Parathyroid adenoma (tissue), 2 donors: ENCODE data around the gene DLGAP1.

Experiments used
- H2AFZ ChIP-seq: fragments of 300-600 bp; sonication (generic); one replicate; pipeline ENCODE4 v1.7.0; 2017; ENCODE audit warnings: antibody characterized with exemption, mild to moderate bottlenecking
- H3K27ac ChIP-seq: fragments of 300-600 bp; sonication (generic); one replicate; pipeline ENCODE4 v1.7.0; 2017
- H3K27me3 ChIP-seq: fragments of 300-600 bp; sonication (generic); one replicate; pipeline ENCODE4 v1.7.0; 2017; ENCODE audit warnings: low read length; ENCODE audit not compliant: control insufficient read depth, insufficient read depth
- H3K36me3 ChIP-seq: fragments of 300-600 bp; sonication (generic); one replicate; pipeline ENCODE4 v1.7.0; 2017; ENCODE audit warnings: low read length; ENCODE audit not compliant: control insufficient read depth, insufficient read depth
- H3K4me1 ChIP-seq: fragments of 300-600 bp; sonication (generic); one replicate; pipeline ENCODE4 v1.7.0; 2017; ENCODE audit warnings: control low read depth
- H3K4me2 ChIP-seq: fragments of 300-600 bp; sonication (generic); one replicate; pipeline ENCODE4 v1.7.0; 2017; ENCODE audit warnings: low read length
- H3K4me3 ChIP-seq: fragments of 300-600 bp; sonication (generic); one replicate; pipeline ENCODE4 v1.7.0; 2017; ENCODE audit warnings: low read depth, low read length
- H3K79me2 ChIP-seq: fragments of 300-600 bp; sonication (generic); one replicate; pipeline ENCODE4 v1.7.0; 2017; ENCODE audit warnings: control low read depth
- H3K9ac ChIP-seq: fragments of 300-600 bp; sonication (generic); one replicate; pipeline ENCODE4 v1.7.0; 2017; ENCODE audit warnings: mild to moderate bottlenecking
- H3K9me3 ChIP-seq: fragments of 300-600 bp; sonication (generic); one replicate; pipeline ENCODE4 v1.7.0; 2017; ENCODE audit warnings: low read length; ENCODE audit not compliant: control insufficient read depth
- CTCF ChIP-seq: fragments of 300-600 bp; sonication (generic); IDR thresholded peaks from one replicate; pipeline ENCODE4 v1.7.0; 2017; ENCODE audit warnings: antibody characterized with exemption, mild to moderate bottlenecking
- donor health status: primary hyperparathyroidism.

Gene DLGAP1

GRCh38 chr18:4357579-4357978 lies 97.5 kb downstream of the DLGAP1 start:
- H3K27me3 ChIP-seq = no peaks in the 10 kb centered on the region
- no peak overlapping the region for H3K4me2 ChIP-seq
- no peak overlapping the region for H3K27ac ChIP-seq
- H3K4me1 ChIP-seq = no peaks in the 10 kb centered on the region
- no peaks in the 10 kb centered on the region for H3K36me3 ChIP-seq
- TF ChIP-seq CTCF = no peak
- no peak overlapping the region for H2AFZ ChIP-seq
- no peak overlapping the region for H3K9ac ChIP-seq
- H3K79me2 ChIP-seq = no peaks in the 10 kb centered on the region
- H3K4me3 ChIP-seq = no peak overlapping the region
- H3K9me3 ChIP-seq = no peaks in the 10 kb centered on the region

- H3K9ac ChIP-seq = no peak overlapping the region
- no peaks in the 10 kb centered on the region for H3K4me1 ChIP-seq
- no peaks in the 10 kb centered on the region for H3K36me3 ChIP-seq
- no peak overlapping the region for H3K27ac ChIP-seq
- TF ChIP-seq CTCF = no peak
- H3K4me2 ChIP-seq = no peak overlapping the region
- H3K4me3 ChIP-seq = no peak overlapping the region
- no peaks in the 10 kb centered on the region for H3K27me3 ChIP-seq
- no peaks in the 10 kb centered on the region for H3K79me2 ChIP-seq
- H3K9me3 ChIP-seq = no peaks in the 10 kb centered on the region
- H2AFZ ChIP-seq = no peak overlapping the region
These were observed 98.2 kb downstream of the DLGAP1 start for GRCh38 chr18:4356929-4357328.

- H3K9ac ChIP-seq = no peak overlapping the region
- no peaks in the 10 kb centered on the region for H3K4me1 ChIP-seq
- H3K4me2 ChIP-seq = no peak overlapping the region
- H3K36me3 ChIP-seq = no peaks in the 10 kb centered on the region
- no peaks in the 10 kb centered on the region for H3K9me3 ChIP-seq
- no peaks in the 10 kb centered on the region for H3K27me3 ChIP-seq
- H2AFZ ChIP-seq = no peak overlapping the region
- TF ChIP-seq CTCF = no peak
- no peak overlapping the region for H3K27ac ChIP-seq
- H3K79me2 ChIP-seq = no peaks in the 10 kb centered on the region
- no peak overlapping the region for H3K4me3 ChIP-seq
These were observed 101.2 kb downstream of the DLGAP1 start for GRCh38 chr18:4353853-4354418.

- H3K4me3 ChIP-seq = no peak overlapping the region
- no peaks in the 10 kb centered on the region for H3K9me3 ChIP-seq
- no peak overlapping the region for H2AFZ ChIP-seq
- no peaks in the 10 kb centered on the region for H3K79me2 ChIP-seq
- H3K4me2 ChIP-seq = no peak overlapping the region
- TF ChIP-seq CTCF = no peak
- no peaks in the 10 kb centered on the region for H3K36me3 ChIP-seq
- H3K4me1 ChIP-seq = no peaks in the 10 kb centered on the region
- H3K27ac ChIP-seq = no peak overlapping the region
- H3K9ac ChIP-seq = no peak overlapping the region
- H3K27me3 ChIP-seq = no peaks in the 10 kb centered on the region
These were observed 102.2 kb downstream of the DLGAP1 start for GRCh38 chr18:4352746-4353551.

- H3K4me3 ChIP-seq = no peak overlapping the region
- no peaks in the 10 kb centered on the region for H3K36me3 ChIP-seq
- no peak overlapping the region for H3K4me2 ChIP-seq
- H3K9me3 ChIP-seq = no peaks in the 10 kb centered on the region
- no peak overlapping the region for H3K9ac ChIP-seq
- H2AFZ ChIP-seq = no peak overlapping the region
- no peak for TF ChIP-seq CTCF
- H3K27me3 ChIP-seq = no peaks in the 10 kb centered on the region
- H3K79me2 ChIP-seq = no peaks in the 10 kb centered on the region
- no peaks in the 10 kb centered on the region for H3K4me1 ChIP-seq
- H3K27ac ChIP-seq = no peak overlapping the region
These were observed 104.1 kb downstream of the DLGAP1 start for GRCh38 chr18:4351005-4351404.
